ENCODE measurements around the gene MYO1E. TPM values are rescaled to one million over a fixed set of nuclear protein-coding genes. Genes with fewer than 3 reads are reported as not detected.

Gene MYO1E
- total and polyA plus RNA-seq, 3 experiments from 2014 or later = 1.1 to 15.4 (median 15.3) TPM

DNA sequence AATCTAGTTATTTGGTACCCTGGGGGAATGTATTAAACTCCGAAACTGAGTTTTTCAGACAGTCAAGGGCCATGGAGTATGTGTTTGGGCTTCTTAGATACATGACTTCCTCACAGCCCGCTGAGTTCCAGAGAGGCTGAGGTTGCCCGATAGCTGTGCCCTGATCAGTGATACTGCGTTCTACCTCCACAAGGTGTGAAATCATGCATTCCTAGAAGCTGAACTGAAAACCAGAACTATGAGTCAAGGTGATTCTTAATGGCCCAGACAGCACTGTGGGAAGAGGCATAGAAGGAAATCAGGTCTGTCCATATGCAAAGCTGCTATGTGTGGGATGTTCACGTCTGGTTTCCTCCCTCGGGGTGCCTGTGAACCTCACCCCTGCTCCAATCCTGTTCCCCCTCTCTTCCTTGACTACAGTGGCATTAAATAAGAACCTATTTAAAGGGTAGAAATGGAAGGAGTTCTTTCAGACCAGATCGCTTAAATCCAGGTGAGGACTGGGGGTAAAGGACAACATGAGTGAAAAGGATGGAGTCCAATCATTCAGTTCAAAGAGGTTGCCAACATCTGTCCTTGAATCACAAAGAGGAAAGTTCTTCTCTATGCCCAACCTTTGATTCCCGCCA, 74.3 kb downstream of the MYO1E start:
- no peaks in the 10 kb centered on the region for H3K27me3 Mint-ChIP-seq
- H3K4me1 Mint-ChIP-seq = peaks cover 25 to 38% (median 37%) of the 10 kb centered on the region in 3 donors
- Histone ChIP-seq H3K36me3 (ENCODE audit: insufficient read depth, low read length) (no peaks in the 10 kb centered on the region), H3K4me3 (ENCODE audit: low read length) (no peak overlapping the region), H3K4me1 (ENCODE audit: insufficient read depth, low read length) (peaks cover 19% of the 10 kb centered on the region), H3K27me3 (ENCODE audit: insufficient read depth, low read length, poor library complexity, severe bottlenecking) (no peaks in the 10 kb centered on the region), H3K9me3 (ENCODE audit: low read length) (no peaks in the 10 kb centered on the region), H3K27ac (ENCODE audit: low read depth, low read length) (no peak overlapping the region)
- H3K27ac Mint-ChIP-seq = peak overlapping the region in 2 of 8 donors; percentile 11 to 86
- ChIA-PET CTCF (no interaction called here), POLR2A (no interaction called here)
- peak overlapping the region in 2 of 7 donors; percentile 6 to 36 for H3K4me3 Mint-ChIP-seq
- peaks cover 0 to 2% (median 0%) of the 10 kb centered on the region in 3 donors for H3K36me3 Mint-ChIP-seq
- H3K9me3 Mint-ChIP-seq = no peaks in the 10 kb centered on the region
- no peak for DNase-seq

- no peak overlapping the region for H3K27ac ChIP-seq (ENCODE audit: low read depth, low read length)
- peaks cover 18% of the 10 kb centered on the region for H3K4me1 ChIP-seq (ENCODE audit: insufficient read depth, low read length)
- Mint-ChIP-seq H3K27ac (no peak overlapping the region), H3K4me3 (no peak overlapping the region), H3K36me3 (peaks cover 0 to 2% (median 0%) of the 10 kb centered on the region in 3 donors), H3K27me3 (peaks cover 0 to 4% of the 10 kb centered on the region in 2 donors), H3K4me1 (peaks cover 20 to 34% (median 34%) of the 10 kb centered on the region in 3 donors), H3K9me3 (no peaks in the 10 kb centered on the region)
- no peaks in the 10 kb centered on the region for H3K36me3 ChIP-seq (ENCODE audit: insufficient read depth, low read length)
- H3K27me3 ChIP-seq (ENCODE audit: insufficient read depth, low read length, poor library complexity, severe bottlenecking) = no peaks in the 10 kb centered on the region
- POLR2A ChIA-PET = no interaction called here
- no peak for DNase-seq
- H3K4me3 ChIP-seq (ENCODE audit: low read length) = no peak overlapping the region
- no peaks in the 10 kb centered on the region for H3K9me3 ChIP-seq (ENCODE audit: low read length)
- CTCF ChIA-PET = no interaction called here
Observed at GRCh38 chr15:59296181-59296617, 76.5 kb downstream of the MYO1E start.

DNA sequence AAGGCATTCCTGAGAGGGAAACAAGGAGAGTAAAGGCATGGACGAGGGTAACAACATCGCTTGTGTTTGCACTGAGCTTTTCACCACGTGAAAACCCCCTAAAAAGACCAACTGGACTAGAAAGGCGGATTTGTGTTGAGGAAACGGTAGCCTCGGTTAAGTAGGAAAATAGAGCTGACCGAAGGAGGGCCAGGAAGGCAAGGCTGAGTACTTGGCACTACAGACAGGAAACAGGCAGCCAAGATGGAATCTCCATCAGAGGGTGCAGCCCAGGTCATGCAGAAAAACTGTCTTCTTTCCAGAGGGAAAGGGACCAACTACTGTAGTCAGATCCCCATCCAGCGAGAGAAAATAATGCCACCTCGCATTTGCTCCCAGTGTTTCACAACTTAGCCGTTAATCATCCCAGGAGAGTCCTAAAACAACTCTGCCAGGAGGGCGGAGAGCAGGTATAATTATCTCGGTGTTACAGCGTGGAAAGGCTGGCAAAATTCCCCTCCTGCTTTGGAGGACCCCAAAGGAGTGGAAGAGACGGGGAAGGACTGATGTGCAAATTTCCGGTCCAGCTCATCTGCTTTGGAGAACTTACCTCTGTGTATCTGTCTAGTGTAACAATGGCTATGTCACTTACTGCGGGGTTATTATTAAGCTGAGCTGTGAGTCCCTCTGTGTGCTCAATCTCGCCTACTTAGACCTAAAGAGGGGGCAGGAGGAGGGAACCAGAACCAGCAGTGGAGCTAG, 77.2 kb downstream of the MYO1E start:
- no peaks in the 10 kb centered on the region for H3K9me3 Mint-ChIP-seq
- CTCF ChIA-PET = no interaction called here
- peaks cover 0 to 2% (median 0%) of the 10 kb centered on the region in 3 donors for H3K36me3 Mint-ChIP-seq
- no peak for DNase-seq
- Histone ChIP-seq H3K27ac (ENCODE audit: low read depth, low read length) (no peak overlapping the region), H3K36me3 (ENCODE audit: insufficient read depth, low read length) (no peaks in the 10 kb centered on the region), H3K9me3 (ENCODE audit: low read length) (no peaks in the 10 kb centered on the region), H3K4me1 (ENCODE audit: insufficient read depth, low read length) (peaks cover 10% of the 10 kb centered on the region), H3K4me3 (ENCODE audit: low read length) (no peak overlapping the region), H3K27me3 (ENCODE audit: insufficient read depth, low read length, poor library complexity, severe bottlenecking) (no peaks in the 10 kb centered on the region)
- POLR2A ChIA-PET = no interaction called here
- H3K27me3 Mint-ChIP-seq = peaks cover 0 to 4% of the 10 kb centered on the region in 2 donors
- no peak overlapping the region for H3K4me3 Mint-ChIP-seq
- H3K27ac Mint-ChIP-seq = peak overlapping the region in 2 of 8 donors; percentile 6 to 26
- peaks cover 14 to 27% (median 27%) of the 10 kb centered on the region in 3 donors for H3K4me1 Mint-ChIP-seq

GRCh38 chr15:59294574-59295260, 78.0 kb downstream of the MYO1E start:
- no peak for DNase-seq
- no peaks in the 10 kb centered on the region for H3K9me3 ChIP-seq (ENCODE audit: low read length)
- no peak overlapping the region for H3K4me3 ChIP-seq (ENCODE audit: low read length)
- CTCF ChIA-PET = no interaction called here
- H3K4me1 ChIP-seq (ENCODE audit: insufficient read depth, low read length) = peaks cover 3% of the 10 kb centered on the region
- no peaks in the 10 kb centered on the region for H3K9me3 Mint-ChIP-seq
- H3K27ac ChIP-seq (ENCODE audit: low read depth, low read length) = no peak overlapping the region
- peak overlapping the region in 2 of 8 donors; percentile 6 to 19 for H3K27ac Mint-ChIP-seq
- H3K4me3 Mint-ChIP-seq = no peak overlapping the region
- POLR2A ChIA-PET = no interaction called here
- no peaks in the 10 kb centered on the region for H3K36me3 ChIP-seq (ENCODE audit: insufficient read depth, low read length)
- peaks cover 7 to 20% (median 20%) of the 10 kb centered on the region in 3 donors for H3K4me1 Mint-ChIP-seq
- H3K27me3 ChIP-seq (ENCODE audit: insufficient read depth, low read length, poor library complexity, severe bottlenecking) = no peaks in the 10 kb centered on the region
- H3K36me3 Mint-ChIP-seq = peaks cover 0 to 2% (median 0%) of the 10 kb centered on the region in 3 donors
- H3K27me3 Mint-ChIP-seq = peaks cover 0 to 4% of the 10 kb centered on the region in 2 donors

DNA sequence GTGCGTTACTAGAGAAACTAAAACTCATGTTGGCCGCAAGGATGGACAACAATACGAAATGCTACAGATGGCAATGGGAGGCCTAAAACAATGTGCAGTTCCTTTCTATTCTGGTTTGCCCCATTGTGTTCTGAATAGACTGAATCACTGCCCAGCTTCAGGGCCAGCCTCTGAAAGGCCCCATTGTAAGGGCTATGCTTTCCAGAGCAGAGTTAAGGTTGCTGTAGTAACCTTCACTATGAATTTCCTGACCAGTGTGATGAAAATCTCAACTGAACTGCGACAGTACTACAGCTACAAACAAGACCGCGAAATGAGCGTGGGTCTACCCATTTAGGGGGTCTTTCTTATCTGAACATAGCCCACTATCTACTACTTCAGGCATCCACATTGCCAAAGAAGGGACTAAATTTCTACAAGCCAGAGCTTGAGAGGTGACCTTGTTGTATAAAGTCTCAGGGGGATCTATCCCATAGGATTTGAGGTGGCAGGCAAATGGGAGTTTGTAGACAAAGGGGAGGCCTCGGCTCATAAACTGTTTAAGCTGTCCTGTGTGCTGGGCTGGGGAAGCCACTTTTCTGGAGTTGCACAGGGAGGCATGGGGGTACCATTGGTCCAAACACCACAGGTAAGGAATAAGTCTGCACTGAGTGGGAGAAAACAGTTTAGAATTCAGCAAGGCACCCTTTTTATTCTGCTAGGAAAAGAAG, 80.1 kb downstream of the MYO1E start:
- Histone ChIP-seq H3K9me3 (ENCODE audit: low read length) (no peaks in the 10 kb centered on the region), H3K4me1 (ENCODE audit: insufficient read depth, low read length) (no peaks in the 10 kb centered on the region), H3K36me3 (ENCODE audit: insufficient read depth, low read length) (no peaks in the 10 kb centered on the region), H3K4me3 (ENCODE audit: low read length) (no peak overlapping the region), H3K27ac (ENCODE audit: low read depth, low read length) (no peak overlapping the region), H3K27me3 (ENCODE audit: insufficient read depth, low read length, poor library complexity, severe bottlenecking) (no peaks in the 10 kb centered on the region)
- Mint-ChIP-seq H3K9me3 (no peaks in the 10 kb centered on the region), H3K27ac (peak overlapping the region in 1 of 8 donors; percentile 1), H3K4me1 (peaks cover 0 to 4% (median 0%) of the 10 kb centered on the region in 3 donors), H3K4me3 (no peak overlapping the region), H3K36me3 (peaks cover 0 to 2% (median 0%) of the 10 kb centered on the region in 3 donors), H3K27me3 (peaks cover 0 to 4% of the 10 kb centered on the region in 2 donors)
- CTCF ChIA-PET = no interaction called here
- POLR2A ChIA-PET = no interaction called here
- DNase-seq = no peak

- peaks cover 0 to 2% (median 0%) of the 10 kb centered on the region in 3 donors for H3K36me3 Mint-ChIP-seq
- peaks cover 0 to 4% (median 0%) of the 10 kb centered on the region in 3 donors for H3K4me1 Mint-ChIP-seq
- H3K27ac Mint-ChIP-seq = no peak overlapping the region
- H3K4me3 Mint-ChIP-seq = no peak overlapping the region
- Histone ChIP-seq H3K36me3 (ENCODE audit: insufficient read depth, low read length) (no peaks in the 10 kb centered on the region), H3K27ac (ENCODE audit: low read depth, low read length) (no peak overlapping the region), H3K27me3 (ENCODE audit: insufficient read depth, low read length, poor library complexity, severe bottlenecking) (no peaks in the 10 kb centered on the region), H3K9me3 (ENCODE audit: low read length) (no peaks in the 10 kb centered on the region), H3K4me3 (ENCODE audit: low read length) (no peak overlapping the region), H3K4me1 (ENCODE audit: insufficient read depth, low read length) (no peaks in the 10 kb centered on the region)
- DNase-seq = no peak
- H3K9me3 Mint-ChIP-seq = no peaks in the 10 kb centered on the region
- ChIA-PET POLR2A (no interaction called here), CTCF (no interaction called here)
- peaks cover 0 to 4% of the 10 kb centered on the region in 2 donors for H3K27me3 Mint-ChIP-seq
Observed at GRCh38 chr15:59291213-59291549, 81.5 kb downstream of the MYO1E start.

GRCh38 chr15:59290295-59291212, 82.1 kb downstream of the MYO1E start:
- Mint-ChIP-seq H3K9me3 (no peaks in the 10 kb centered on the region), H3K4me3 (no peak overlapping the region), H3K27me3 (peaks cover 0 to 4% of the 10 kb centered on the region in 2 donors), H3K36me3 (peaks cover 0 to 2% (median 0%) of the 10 kb centered on the region in 3 donors), H3K4me1 (peaks cover 0 to 4% (median 0%) of the 10 kb centered on the region in 3 donors), H3K27ac (no peak overlapping the region)
- Histone ChIP-seq H3K36me3 (ENCODE audit: insufficient read depth, low read length) (no peaks in the 10 kb centered on the region), H3K9me3 (ENCODE audit: low read length) (no peaks in the 10 kb centered on the region), H3K27me3 (ENCODE audit: insufficient read depth, low read length, poor library complexity, severe bottlenecking) (no peaks in the 10 kb centered on the region), H3K27ac (ENCODE audit: low read depth, low read length) (no peak overlapping the region), H3K4me3 (ENCODE audit: low read length) (no peak overlapping the region), H3K4me1 (ENCODE audit: insufficient read depth, low read length) (no peaks in the 10 kb centered on the region)
- POLR2A ChIA-PET = no interaction called here
- DNase-seq = no peak
- CTCF ChIA-PET = no interaction called here

Measured in CD8-positive, alpha-beta memory T cell (primary cell).